BJ (cell line): Measurements from ENCODE around the gene BGN. TPM values are rescaled to one million over a fixed set of nuclear protein-coding genes. Genes with fewer than 3 reads are reported as not detected.

Experiments used
- CTCF ChIA-PET: fragments of 350-600 bp; formaldehyde crosslinking; extraction: SDS; loops from one replicate; lab custom pipeline; 2021; ENCODE audit warnings: antibody characterized with exemption, inconsistent platforms; lab: Yijun Ruan, JAX
- POLR2A ChIA-PET: fragments of 300-600 bp; sonication (Branson Sonifier 250); formaldehyde crosslinking; extraction: SDS; loops from one replicate; lab custom pipeline; 2021; ENCODE audit warnings: antibody characterized with exemption; lab: Charles Lee
- DNase-seq: peaks from one replicate; pipeline ENCODE4 v3.0.0-alpha.2; 2011; ENCODE audit warnings: low read depth
- H3K27me3 ChIP-seq: 2 replicates; pipeline ENCODE4 v1.6.0; 2011; ENCODE audit warnings: low read length; ENCODE audit not compliant: control insufficient read depth, insufficient read depth
- H3K36me3 ChIP-seq: 2 replicates; pipeline ENCODE4 v1.5.1; 2011; ENCODE audit warnings: low read length; ENCODE audit not compliant: control insufficient read depth, insufficient read depth
- H3K4me3 ChIP-seq: 2 replicates; pipeline ENCODE4 v1.5.1; 2011; ENCODE audit warnings: low read depth, mild to moderate bottlenecking, control low read depth, low read length
- polyA plus RNA-seq: library from polyadenylated mRNA; depleted of rRNA; stranded (reverse); fragments of >200 nt; gene quantifications from 2 replicates; pipeline ENCODE4 v1.2.3, GENCODE V29; 2011
- TF ChIP-seq, protein P1 (sequence below): IDR thresholded peaks from 2 replicates; pipeline ENCODE4 v1.5.1; 2011; ENCODE audit warnings: low read depth, mild to moderate bottlenecking, control low read depth, inconsistent platforms, low read length, moderate library complexity; ENCODE audit not compliant: insufficient read depth

The BGN gene
- polyA plus RNA-seq, 1 experiment = 487 TPM

DNA sequence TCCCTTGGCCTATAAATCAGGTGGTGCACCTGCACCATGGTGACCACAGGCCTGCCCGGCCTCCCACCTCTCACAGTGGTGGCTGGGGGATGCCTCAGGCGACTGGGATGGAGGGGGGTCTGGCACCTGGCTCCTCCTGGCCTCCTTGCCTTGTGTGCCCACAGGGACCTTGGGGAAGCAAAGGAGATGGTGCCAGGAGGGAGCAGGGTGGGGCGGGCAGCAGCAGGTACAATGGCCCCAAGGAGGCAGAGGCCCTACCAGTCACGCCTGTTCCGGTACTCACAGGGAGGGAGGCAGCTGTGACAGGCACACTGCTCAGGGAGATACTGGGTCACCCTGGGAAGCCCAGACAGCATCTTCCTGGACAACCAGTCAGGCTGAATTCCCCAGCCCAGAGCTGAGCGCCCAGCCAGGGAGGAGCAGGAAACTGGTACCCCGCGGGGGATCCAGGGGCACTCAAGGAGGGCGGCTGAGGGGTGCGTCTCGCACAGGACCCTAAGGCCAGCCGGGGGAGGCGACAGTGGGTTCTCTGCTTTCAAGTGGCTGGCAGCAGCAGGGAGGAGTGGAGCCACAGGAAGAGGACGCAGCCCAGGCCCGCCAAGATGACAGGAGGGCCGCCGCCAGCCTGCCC, 47.7 kb upstream of the BGN start:
- H3K36me3 ChIP-seq = peaks cover 1% of the 10 kb centered on the region; the same call in 1 of the 2 replicates
- no peak for DNase-seq
- TF ChIP-seq, protein P1, sequence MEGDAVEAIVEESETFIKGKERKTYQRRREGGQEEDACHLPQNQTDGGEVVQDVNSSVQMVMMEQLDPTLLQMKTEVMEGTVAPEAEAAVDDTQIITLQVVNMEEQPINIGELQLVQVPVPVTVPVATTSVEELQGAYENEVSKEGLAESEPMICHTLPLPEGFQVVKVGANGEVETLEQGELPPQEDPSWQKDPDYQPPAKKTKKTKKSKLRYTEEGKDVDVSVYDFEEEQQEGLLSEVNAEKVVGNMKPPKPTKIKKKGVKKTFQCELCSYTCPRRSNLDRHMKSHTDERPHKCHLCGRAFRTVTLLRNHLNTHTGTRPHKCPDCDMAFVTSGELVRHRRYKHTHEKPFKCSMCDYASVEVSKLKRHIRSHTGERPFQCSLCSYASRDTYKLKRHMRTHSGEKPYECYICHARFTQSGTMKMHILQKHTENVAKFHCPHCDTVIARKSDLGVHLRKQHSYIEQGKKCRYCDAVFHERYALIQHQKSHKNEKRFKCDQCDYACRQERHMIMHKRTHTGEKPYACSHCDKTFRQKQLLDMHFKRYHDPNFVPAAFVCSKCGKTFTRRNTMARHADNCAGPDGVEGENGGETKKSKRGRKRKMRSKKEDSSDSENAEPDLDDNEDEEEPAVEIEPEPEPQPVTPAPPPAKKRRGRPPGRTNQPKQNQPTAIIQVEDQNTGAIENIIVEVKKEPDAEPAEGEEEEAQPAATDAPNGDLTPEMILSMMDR = no peak
- CTCF ChIA-PET = no interaction called here
- H3K4me3 ChIP-seq = no peak overlapping the region
- POLR2A ChIA-PET = no interaction called here
- no peaks in the 10 kb centered on the region for H3K27me3 ChIP-seq

DNA sequence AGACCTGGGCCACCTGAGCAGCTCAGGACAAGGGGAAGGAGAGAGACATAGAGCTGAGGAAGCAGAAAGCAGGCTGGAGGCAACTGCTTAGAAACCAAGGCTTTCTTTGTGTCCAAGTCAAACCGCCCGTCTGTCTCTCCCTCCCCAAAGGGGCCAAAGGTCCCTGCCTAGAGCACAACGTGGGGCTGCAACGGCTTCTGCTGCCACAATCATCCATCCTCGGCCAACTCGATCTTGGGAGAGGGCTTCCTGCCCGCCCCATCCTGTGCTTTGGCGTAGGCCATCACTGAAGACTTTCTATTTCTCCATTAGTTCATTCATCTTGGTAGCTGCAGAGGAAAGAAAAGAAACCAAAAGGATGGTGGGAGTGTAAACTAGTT, 47.2 kb upstream of the BGN start:
- ChIA-PET POLR2A (no interaction called here), CTCF (no interaction called here)
- Histone ChIP-seq H3K36me3 (peaks cover 1% of the 10 kb centered on the region; the same call in 1 of the 2 replicates), H3K27me3 (no peaks in the 10 kb centered on the region), H3K4me3 (no peak overlapping the region)
- TF ChIP-seq, protein P1 = no peak
- DNase-seq = no peak

DNA sequence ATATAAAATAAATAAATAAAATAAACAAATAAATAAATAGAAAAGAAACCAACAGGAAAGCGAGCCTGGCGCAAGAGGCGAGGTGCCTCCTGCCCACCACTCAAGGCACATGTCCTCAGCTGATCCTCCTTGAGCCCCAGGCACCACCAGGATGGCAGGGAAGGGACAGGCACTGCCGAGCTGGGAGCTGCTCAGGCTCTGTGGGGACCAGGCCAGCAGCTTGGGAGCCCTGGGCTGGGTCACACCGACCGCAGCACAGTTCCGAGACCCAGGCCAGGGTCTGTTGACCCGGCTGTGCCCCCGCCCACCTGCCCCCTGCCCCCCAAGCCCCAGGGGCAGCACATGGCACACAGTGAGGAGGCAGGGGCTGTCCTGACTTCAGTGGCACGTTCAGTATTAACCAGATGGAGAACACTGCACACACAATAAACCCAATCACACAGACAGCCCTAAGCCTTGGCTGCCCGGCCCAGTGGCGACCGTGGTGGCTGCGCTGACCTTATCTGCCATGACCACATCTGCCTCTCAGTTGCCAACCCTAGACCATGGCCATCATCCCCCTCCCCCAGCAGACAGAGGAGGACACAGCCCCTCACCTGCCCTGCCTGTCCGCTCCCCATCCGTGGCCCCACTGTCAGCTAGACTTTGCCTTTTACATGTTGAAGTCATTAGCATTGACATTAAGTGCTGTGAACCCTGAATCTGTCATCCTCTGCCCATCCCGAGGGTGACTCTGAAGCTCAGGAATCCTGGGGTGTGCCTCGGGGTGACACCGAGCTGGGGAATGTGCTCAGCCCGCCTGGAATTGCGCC, 46.0 kb upstream of the BGN start:
- TF ChIP-seq, protein P1 = no peak
- CTCF ChIA-PET = interaction anchor here (0.8 kb wide), 1 partner anchor 35 kb away, joined by 3 read pairs; no protein-coding TSS in a partner anchor
- POLR2A ChIA-PET = no interaction called here
- no peaks in the 10 kb centered on the region for H3K27me3 ChIP-seq
- no peak for DNase-seq
- no peak overlapping the region for H3K4me3 ChIP-seq
- H3K36me3 ChIP-seq = peaks cover 1% of the 10 kb centered on the region; the same call in 1 of the 2 replicates

DNA sequence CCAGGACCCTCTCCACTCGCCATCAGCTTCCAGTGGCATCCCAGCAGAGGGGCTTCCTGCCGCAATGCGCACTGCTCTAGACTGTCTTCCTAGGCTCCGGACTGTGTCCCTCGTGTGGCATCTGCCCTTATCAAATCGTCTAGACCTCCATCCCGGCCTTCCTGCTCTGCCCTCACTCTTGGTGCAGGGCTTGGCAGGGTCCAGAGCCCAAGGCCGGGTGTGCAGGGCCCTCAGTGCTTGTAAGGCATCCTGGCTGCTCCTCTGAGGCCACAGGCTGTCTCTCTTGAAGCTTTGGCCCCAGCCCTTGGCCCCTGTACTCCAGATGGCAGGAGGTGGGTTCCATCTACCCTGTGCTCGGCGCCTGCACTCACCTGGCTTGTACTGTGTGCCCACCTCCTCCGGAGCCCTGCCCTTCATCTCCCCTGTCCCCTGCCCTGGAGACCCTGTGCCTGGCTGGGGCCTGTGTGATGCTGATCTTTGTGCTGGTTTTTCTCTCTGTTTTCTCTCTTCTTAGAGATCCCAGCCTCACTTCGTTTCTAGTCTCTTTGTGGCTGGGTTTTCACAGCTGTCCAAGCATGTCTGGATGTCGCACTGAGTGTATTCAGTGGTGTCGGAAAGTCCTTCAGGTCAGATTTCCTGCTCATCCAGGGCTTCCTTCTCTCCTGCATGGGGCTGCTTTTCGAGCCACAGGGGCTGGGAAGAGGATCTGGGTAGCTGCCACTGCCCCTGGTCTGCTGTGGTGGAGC, 45.2 kb upstream of the BGN start:
- CTCF ChIA-PET = interaction anchor here (0.8 to 1.0 kb wide), 2 partner anchors 18 to 36 kb away, joined by 3 read pairs; no protein-coding TSS in a partner anchor
- TF ChIP-seq, protein P1 = no peak
- POLR2A ChIA-PET = no interaction called here
- peaks cover 1% of the 10 kb centered on the region; the same call in 1 of the 2 replicates for H3K36me3 ChIP-seq
- H3K4me3 ChIP-seq = no peak overlapping the region
- DNase-seq = no peak
- H3K27me3 ChIP-seq = no peaks in the 10 kb centered on the region
